Parathyroid adenoma (tissue), 2 donors: ENCODE measurements around the gene SYT12.
A peak's percentile ranks its signal among the peaks of the same experiment; 100 is the strongest.

Experiments used
- H2AFZ ChIP-seq: fragments of 300-600 bp; sonication (generic); one replicate; pipeline ENCODE4 v1.7.0; 2017; ENCODE audit warnings: antibody characterized with exemption, mild to moderate bottlenecking
- H3K27ac ChIP-seq: fragments of 300-600 bp; sonication (generic); one replicate; pipeline ENCODE4 v1.7.0; 2017
- H3K27me3 ChIP-seq: fragments of 300-600 bp; sonication (generic); one replicate; pipeline ENCODE4 v1.7.0; 2017; ENCODE audit warnings: low read length; ENCODE audit not compliant: control insufficient read depth, insufficient read depth
- H3K36me3 ChIP-seq: fragments of 300-600 bp; sonication (generic); one replicate; pipeline ENCODE4 v1.7.0; 2017; ENCODE audit warnings: low read length; ENCODE audit not compliant: control insufficient read depth, insufficient read depth
- H3K4me1 ChIP-seq: fragments of 300-600 bp; sonication (generic); one replicate; pipeline ENCODE4 v1.7.0; 2017; ENCODE audit warnings: control low read depth
- H3K4me2 ChIP-seq: fragments of 300-600 bp; sonication (generic); one replicate; pipeline ENCODE4 v1.7.0; 2017; ENCODE audit warnings: low read length
- H3K4me3 ChIP-seq: fragments of 300-600 bp; sonication (generic); one replicate; pipeline ENCODE4 v1.7.0; 2017; ENCODE audit warnings: low read depth, low read length
- H3K79me2 ChIP-seq: fragments of 300-600 bp; sonication (generic); one replicate; pipeline ENCODE4 v1.7.0; 2017; ENCODE audit warnings: control low read depth
- H3K9ac ChIP-seq: fragments of 300-600 bp; sonication (generic); one replicate; pipeline ENCODE4 v1.7.0; 2017; ENCODE audit warnings: mild to moderate bottlenecking
- H3K9me3 ChIP-seq: fragments of 300-600 bp; sonication (generic); one replicate; pipeline ENCODE4 v1.7.0; 2017; ENCODE audit warnings: low read length; ENCODE audit not compliant: control insufficient read depth
- CTCF ChIP-seq: fragments of 300-600 bp; sonication (generic); IDR thresholded peaks from one replicate; pipeline ENCODE4 v1.7.0; 2017; ENCODE audit warnings: antibody characterized with exemption, mild to moderate bottlenecking
- donor health status: primary hyperparathyroidism.

Gene SYT12

GRCh38 chr11:66981976-66982578, 40.9 kb upstream of the SYT12 start:
- H3K9me3 ChIP-seq: no peaks in the 10 kb centered on the region
- H3K4me2 ChIP-seq: no peak overlapping the region
- H3K79me2 ChIP-seq: no peaks in the 10 kb centered on the region
- peaks cover 8% of the 10 kb centered on the region for H3K4me1 ChIP-seq
- H2AFZ ChIP-seq: no peak overlapping the region
- H3K36me3 ChIP-seq: no peaks in the 10 kb centered on the region
- H3K27ac ChIP-seq: no peak overlapping the region
- no peak overlapping the region for H3K9ac ChIP-seq
- no peak overlapping the region for H3K4me3 ChIP-seq
- TF ChIP-seq CTCF: no peak
- no peaks in the 10 kb centered on the region for H3K27me3 ChIP-seq

GRCh38 chr11:66983275-66983924, 39.5 kb upstream of the SYT12 start:
- no peak overlapping the region for H3K27ac ChIP-seq

GRCh38 chr11:66985508-66986177, 37.3 kb upstream of the SYT12 start:
- H3K79me2 ChIP-seq: no peaks in the 10 kb centered on the region
- no peak overlapping the region for H3K4me2 ChIP-seq
- peak overlapping the region; percentile 7 for H3K27ac ChIP-seq
- peak overlapping the region; percentile 57 for H2AFZ ChIP-seq
- no peaks in the 10 kb centered on the region for H3K9me3 ChIP-seq
- TF ChIP-seq CTCF: no peak
- no peak overlapping the region for H3K4me3 ChIP-seq
- H3K9ac ChIP-seq: no peak overlapping the region
- peaks cover 14% of the 10 kb centered on the region for H3K4me1 ChIP-seq
- H3K27me3 ChIP-seq: no peaks in the 10 kb centered on the region
- H3K36me3 ChIP-seq: no peaks in the 10 kb centered on the region

More at GRCh38 chr11:66983275-66983924, 39.5 kb upstream of the SYT12 start:
- Histone ChIP-seq H3K79me2 (no peaks in the 10 kb centered on the region), H3K27me3 (no peaks in the 10 kb centered on the region), H3K9me3 (no peaks in the 10 kb centered on the region), H3K9ac (no peak overlapping the region), H3K4me2 (no peak overlapping the region), H3K4me3 (no peak overlapping the region), H3K4me1 (peaks cover 14% of the 10 kb centered on the region), H3K36me3 (no peaks in the 10 kb centered on the region), H2AFZ (no peak overlapping the region)
- no peak for TF ChIP-seq CTCF

- Histone ChIP-seq H3K27me3 (no peaks in the 10 kb centered on the region), H3K36me3 (no peaks in the 10 kb centered on the region), H3K4me1 (peaks cover 14% of the 10 kb centered on the region), H3K4me2 (no peak overlapping the region), H3K79me2 (no peaks in the 10 kb centered on the region), H3K9ac (no peak overlapping the region), H3K4me3 (no peak overlapping the region), H3K27ac (peak overlapping the region; percentile 7), H3K9me3 (no peaks in the 10 kb centered on the region), H2AFZ (peak overlapping the region; percentile 57)
- no peak for TF ChIP-seq CTCF
Observed at GRCh38 chr11:66986178-66986545, 36.8 kb upstream of the SYT12 start.
